OCI-LY7 (cell line): Measurements from ENCODE around the gene CBLL1. TPM values are rescaled to one million over a fixed set of nuclear protein-coding genes. Genes with fewer than 3 reads are reported as not detected.

Source experiments
- BruUV-seq: library from RNA; stranded (reverse); fragments of 400-500 nt; replicated peaks from 2 replicates; lab custom pipeline; 2021; lab: Mats Ljungman, UMichigan
- CTCF ChIA-PET: fragments of 300-600 bp; sonication (Branson Sonifier 250); formaldehyde crosslinking; loops from one replicate; lab custom pipeline; 2022; ENCODE audit warnings: antibody characterized with exemption; ENCODE audit not compliant: unreplicated experiment; lab: Charles Lee
- POLR2A ChIA-PET: fragments of 300-600 bp; sonication (Branson Sonifier 250); formaldehyde crosslinking; loops from one replicate; lab custom pipeline; 2022; ENCODE audit warnings: antibody characterized with exemption; lab: Charles Lee
- DNase-seq: peaks from one replicate; pipeline ENCODE4 v3.0.0-alpha.2; 2015; ENCODE audit warnings: low spot score
- H2AFZ ChIP-seq: fragments of 200-600 bp; sonication (generic), shearing (Covaris generic); 2 replicates; pipeline ENCODE4 v1.6.1; 2014; ENCODE audit warnings: mild to moderate bottlenecking, antibody characterized with exemption, low read length, moderate library complexity
- H3K27ac ChIP-seq: fragments of 200-600 bp; sonication (generic); 2 replicates; pipeline ENCODE4 v1.5.1; 2014; ENCODE audit warnings: mixed run types, low read depth, mild to moderate bottlenecking, moderate library complexity, low read length, inconsistent platforms; ENCODE audit not compliant: poor library complexity, severe bottlenecking
- H3K36me3 ChIP-seq: fragments of 200-600 bp; sonication (generic); 2 replicates; pipeline ENCODE4 v1.6.1; 2014; ENCODE audit warnings: mild to moderate bottlenecking, antibody characterized with exemption, low read length, moderate library complexity, mixed read lengths; ENCODE audit not compliant: insufficient read depth
- H3K4me1 ChIP-seq: fragments of 200-600 bp; sonication (generic); 2 replicates; pipeline ENCODE4 v1.5.1; 2014; ENCODE audit warnings: mild to moderate bottlenecking, low read length; ENCODE audit not compliant: insufficient read depth, poor library complexity, severe bottlenecking
- H3K4me2 ChIP-seq: fragments of 200-600 bp; sonication (generic); 2 replicates; pipeline ENCODE4 v1.6.1; 2014; ENCODE audit warnings: mild to moderate bottlenecking, low read length
- H3K4me3 ChIP-seq: fragments of 200-600 bp; sonication (generic); 2 replicates; pipeline ENCODE4 v1.5.1; 2014; ENCODE audit warnings: mild to moderate bottlenecking, low read depth, low read length; ENCODE audit not compliant: poor library complexity, severe bottlenecking
- H3K79me2 ChIP-seq: fragments of 200-600 bp; sonication (generic); 2 replicates; pipeline ENCODE4 v1.6.1; 2016; ENCODE audit warnings: low read depth, mild to moderate bottlenecking, low read length, moderate library complexity, mixed read lengths; ENCODE audit not compliant: insufficient read depth
- H3K9me2 ChIP-seq: fragments of 200-600 bp; sonication (generic); 2 replicates; pipeline ENCODE4 v1.6.1; 2016; ENCODE audit warnings: mild to moderate bottlenecking, low read length, mixed read lengths; ENCODE audit not compliant: insufficient read depth
- H3K9me3 ChIP-seq: fragments of 200-600 bp; sonication (generic); 2 replicates; pipeline ENCODE4 v1.6.1; 2014; ENCODE audit warnings: mild to moderate bottlenecking, mixed run types, low read length, mixed read lengths
- H4K20me1 ChIP-seq: fragments of 200-600 bp; sonication (generic); 2 replicates; pipeline ENCODE4 v1.6.1; 2014; ENCODE audit warnings: mild to moderate bottlenecking, antibody characterized with exemption, low read length, moderate library complexity, mixed read lengths; ENCODE audit not compliant: insufficient read depth
- EZH2phosphoT487 ChIP-seq: fragments of 200-600 bp; sonication (generic); IDR thresholded peaks from 2 replicates; pipeline ENCODE4 v1.6.1; 2018; ENCODE audit warnings: low read depth, borderline replicate concordance, mild to moderate bottlenecking, mixed run types, antibody characterized with exemption, low read length, moderate library complexity, mixed read lengths
- intact Hi-C: fragments of 100-400 bp; cut with micrococcal nuclease; formaldehyde crosslinking; loops from one replicate; pipeline ENCODE4 v1.10.0; 2022; ENCODE audit not compliant: unreplicated experiment
- total RNA-seq, 2 experiments: library from RNA; depleted of rRNA in 1 of 2; stranded (reverse); fragments of >200 nt in 1 of 2; shearing (Covaris generic) in 1 of 2; gene quantifications; 2 replicates each; pipeline ENCODE4 v1.2.3, GENCODE V29; 2014 to 2022
- TF ChIP-seq, protein P1 (sequence below): fragments of 200-600 bp; sonication (generic); conservative IDR thresholded peaks from 2 replicates; pipeline ENCODE4 v1.5.1; 2014; ENCODE audit warnings: mild to moderate bottlenecking, antibody characterized with exemption, low read length, moderate library complexity, mixed read lengths

Gene CBLL1
- total RNA-seq, 2 experiments from 2014 or later = 22.9 to 41.4 TPM

DNA sequence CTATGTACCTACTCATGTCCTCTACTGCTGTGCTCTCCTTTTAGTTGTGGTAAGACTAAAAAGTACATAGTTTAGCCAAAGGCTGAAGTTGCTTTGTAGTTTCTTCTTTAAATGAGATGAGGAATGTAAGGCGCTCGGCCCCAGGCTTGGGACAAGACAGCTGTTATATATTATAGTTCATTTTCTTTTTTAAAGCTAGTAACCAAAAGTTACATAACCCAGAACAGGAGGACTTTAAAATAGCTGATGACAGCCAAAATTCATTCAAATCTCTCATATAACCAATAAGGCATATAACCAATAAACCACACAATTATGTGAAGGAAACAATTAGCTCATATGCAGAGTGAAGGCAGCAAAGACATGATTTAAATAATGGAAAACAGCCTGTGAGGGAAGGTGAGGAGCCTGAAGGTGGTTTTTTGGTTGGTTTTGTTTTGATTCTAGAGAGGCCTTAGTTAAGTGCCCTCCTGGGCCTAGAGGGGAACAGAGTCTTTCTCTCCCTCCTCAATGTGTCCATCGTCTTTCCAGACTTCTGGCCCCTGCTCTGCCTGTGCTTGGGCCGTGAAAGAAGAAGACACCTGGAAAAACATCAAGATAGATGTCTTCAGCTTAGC lies 47.5 kb upstream of the CBLL1 start:
- no peak for DNase-seq
- Histone ChIP-seq H3K36me3 (no peaks in the 10 kb centered on the region), H3K4me1 (no peaks in the 10 kb centered on the region), H2AFZ (no peak overlapping the region), H3K27ac (no peak overlapping the region), H4K20me1 (no peaks in the 10 kb centered on the region), H3K79me2 (no peaks in the 10 kb centered on the region), H3K9me3 (no peaks in the 10 kb centered on the region), H3K9me2 (no peaks in the 10 kb centered on the region), H3K4me3 (no peak overlapping the region), H3K4me2 (no peak overlapping the region)
- intact Hi-C loops = no loop called here
- CTCF ChIA-PET = interaction anchor here (0.6 kb wide), 1 partner anchor 731 kb away, joined by 3 read pairs; no protein-coding TSS in a partner anchor
- TF ChIP-seq EZH2phosphoT487 = no peak
- TF ChIP-seq, protein P1, sequence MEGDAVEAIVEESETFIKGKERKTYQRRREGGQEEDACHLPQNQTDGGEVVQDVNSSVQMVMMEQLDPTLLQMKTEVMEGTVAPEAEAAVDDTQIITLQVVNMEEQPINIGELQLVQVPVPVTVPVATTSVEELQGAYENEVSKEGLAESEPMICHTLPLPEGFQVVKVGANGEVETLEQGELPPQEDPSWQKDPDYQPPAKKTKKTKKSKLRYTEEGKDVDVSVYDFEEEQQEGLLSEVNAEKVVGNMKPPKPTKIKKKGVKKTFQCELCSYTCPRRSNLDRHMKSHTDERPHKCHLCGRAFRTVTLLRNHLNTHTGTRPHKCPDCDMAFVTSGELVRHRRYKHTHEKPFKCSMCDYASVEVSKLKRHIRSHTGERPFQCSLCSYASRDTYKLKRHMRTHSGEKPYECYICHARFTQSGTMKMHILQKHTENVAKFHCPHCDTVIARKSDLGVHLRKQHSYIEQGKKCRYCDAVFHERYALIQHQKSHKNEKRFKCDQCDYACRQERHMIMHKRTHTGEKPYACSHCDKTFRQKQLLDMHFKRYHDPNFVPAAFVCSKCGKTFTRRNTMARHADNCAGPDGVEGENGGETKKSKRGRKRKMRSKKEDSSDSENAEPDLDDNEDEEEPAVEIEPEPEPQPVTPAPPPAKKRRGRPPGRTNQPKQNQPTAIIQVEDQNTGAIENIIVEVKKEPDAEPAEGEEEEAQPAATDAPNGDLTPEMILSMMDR = no peak
- POLR2A ChIA-PET = interaction anchor here (0.5 to 1.8 kb wide), 6 partner anchors 8 to 239 kb away, joined by 3 to 5 read pairs (median 3); no protein-coding TSS in a partner anchor
- BruUV-seq = no TSS peak

DNA sequence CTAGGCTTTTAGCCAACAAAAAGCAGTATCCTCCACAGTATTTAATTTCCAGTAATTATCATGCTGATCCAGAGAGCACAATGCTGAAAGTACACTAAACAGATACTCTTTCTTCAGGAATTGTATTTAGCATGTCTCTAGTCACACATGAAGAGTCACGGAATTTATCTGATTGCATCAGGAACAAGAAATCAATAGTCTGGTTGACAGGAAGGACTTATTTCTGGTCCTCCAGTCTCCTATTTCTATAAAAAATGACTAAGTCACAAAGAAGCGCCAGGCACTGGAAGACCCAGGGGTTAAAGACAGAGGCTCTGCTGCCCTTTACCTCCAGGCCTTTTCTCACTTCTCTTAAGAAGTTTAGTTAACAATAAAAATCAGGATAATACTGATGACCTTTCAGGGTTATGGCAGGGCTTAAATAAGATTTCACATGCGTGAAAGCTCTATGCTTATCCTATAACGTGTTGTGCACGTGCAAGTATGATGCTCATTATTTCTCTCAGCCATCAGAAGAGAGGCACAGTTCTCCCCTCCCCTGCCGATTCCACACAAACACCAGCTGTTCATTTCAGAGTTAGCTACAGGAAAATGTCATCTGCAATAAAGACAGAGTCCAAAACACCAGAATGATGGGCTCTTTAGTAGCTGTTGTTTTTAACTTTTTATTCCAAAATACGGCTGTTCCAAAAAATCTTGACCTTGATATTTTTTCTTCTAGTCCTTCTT lies 46.5 kb upstream of the CBLL1 start:
- no peak overlapping the region for H3K27ac ChIP-seq
- no peaks in the 10 kb centered on the region for H3K9me3 ChIP-seq
- no peaks in the 10 kb centered on the region for H4K20me1 ChIP-seq
- ChIA-PET CTCF (no interaction called here), POLR2A (interaction anchor here (0.7 to 1.8 kb wide), 3 partner anchors 12 to 142 kb away, joined by 3 to 5 read pairs (median 4); no protein-coding TSS in a partner anchor)
- no peak for DNase-seq
- H3K4me3 ChIP-seq = no peak overlapping the region
- no peaks in the 10 kb centered on the region for H3K9me2 ChIP-seq
- H3K36me3 ChIP-seq = no peaks in the 10 kb centered on the region
- no peaks in the 10 kb centered on the region for H3K79me2 ChIP-seq
- no TSS peak for BruUV-seq
- TF ChIP-seq EZH2phosphoT487 = no peak
- TF ChIP-seq, protein P1 = no peak
- H3K4me1 ChIP-seq = no peaks in the 10 kb centered on the region
- intact Hi-C loops = no loop called here
- H2AFZ ChIP-seq = no peak overlapping the region
- no peak overlapping the region for H3K4me2 ChIP-seq
